ENCODE results near the gene SCAI.
"Not testable (repeated sequence)": the region's sequence is repeated elsewhere in the genome, so short reads cannot be mapped to it uniquely, and the experiment has no call there.

The SCAI gene

DNA sequence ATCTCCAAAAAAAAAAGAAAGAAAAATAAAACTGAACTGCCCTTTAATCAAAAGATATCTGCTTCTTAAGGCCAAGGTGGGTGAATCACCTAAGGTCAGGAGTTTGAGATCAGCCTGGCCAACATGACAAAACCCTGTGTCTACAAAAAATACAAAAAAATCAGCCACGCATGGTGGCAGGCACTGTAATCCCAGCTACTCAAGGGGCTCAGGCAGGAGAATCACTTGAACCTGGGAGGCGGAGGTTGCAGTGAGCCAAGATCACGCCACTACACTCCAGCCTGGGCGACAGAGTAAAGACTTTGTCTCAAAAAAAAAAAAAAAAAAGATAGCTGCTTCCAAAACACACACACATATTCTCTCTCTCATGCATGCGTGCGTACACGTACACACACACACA is 17.8 kb downstream of the SCAI start:
- no peak for DNase-seq (ENCODE audit: low read depth)
- TF ChIP-seq, protein P1, sequence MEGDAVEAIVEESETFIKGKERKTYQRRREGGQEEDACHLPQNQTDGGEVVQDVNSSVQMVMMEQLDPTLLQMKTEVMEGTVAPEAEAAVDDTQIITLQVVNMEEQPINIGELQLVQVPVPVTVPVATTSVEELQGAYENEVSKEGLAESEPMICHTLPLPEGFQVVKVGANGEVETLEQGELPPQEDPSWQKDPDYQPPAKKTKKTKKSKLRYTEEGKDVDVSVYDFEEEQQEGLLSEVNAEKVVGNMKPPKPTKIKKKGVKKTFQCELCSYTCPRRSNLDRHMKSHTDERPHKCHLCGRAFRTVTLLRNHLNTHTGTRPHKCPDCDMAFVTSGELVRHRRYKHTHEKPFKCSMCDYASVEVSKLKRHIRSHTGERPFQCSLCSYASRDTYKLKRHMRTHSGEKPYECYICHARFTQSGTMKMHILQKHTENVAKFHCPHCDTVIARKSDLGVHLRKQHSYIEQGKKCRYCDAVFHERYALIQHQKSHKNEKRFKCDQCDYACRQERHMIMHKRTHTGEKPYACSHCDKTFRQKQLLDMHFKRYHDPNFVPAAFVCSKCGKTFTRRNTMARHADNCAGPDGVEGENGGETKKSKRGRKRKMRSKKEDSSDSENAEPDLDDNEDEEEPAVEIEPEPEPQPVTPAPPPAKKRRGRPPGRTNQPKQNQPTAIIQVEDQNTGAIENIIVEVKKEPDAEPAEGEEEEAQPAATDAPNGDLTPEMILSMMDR (IDR thresholded peaks at IDR 0.05; ENCODE audit: control insufficient read depth, insufficient read depth, low read depth, low read length, missing control alignments): no peak
- H3K4me3 ChIP-seq (ENCODE audit: control insufficient read depth, low read depth, low read length): no peak overlapping the region; the same call in 1 of the 2 replicates

DNA sequence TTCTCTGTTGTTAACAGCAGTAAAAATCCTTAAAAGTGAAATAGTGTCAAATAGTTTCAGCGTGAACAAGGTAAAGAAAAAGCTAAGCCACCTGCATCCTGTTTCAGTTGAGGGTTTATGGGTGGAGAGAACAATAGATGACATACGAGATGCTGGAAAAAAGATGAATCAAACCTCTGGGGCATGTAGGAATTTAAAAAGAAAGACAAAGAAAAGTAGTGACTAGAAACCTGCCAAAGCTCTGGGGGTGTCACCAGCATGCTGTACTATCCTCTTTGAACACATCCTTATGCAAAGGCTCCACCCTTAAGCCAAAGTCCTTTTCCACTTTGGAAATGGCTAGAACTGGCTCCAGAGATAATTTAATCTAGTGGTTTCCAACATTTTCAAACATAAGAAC is 22.2 kb downstream of the SCAI start:
- no peak overlapping the region for H3K4me3 ChIP-seq (ENCODE audit: control insufficient read depth, low read depth, low read length)
- TF ChIP-seq, protein P1 (IDR thresholded peaks at IDR 0.05; ENCODE audit: control insufficient read depth, insufficient read depth, low read depth, low read length, missing control alignments): no peak
- no peak for DNase-seq (ENCODE audit: low read depth)

DNA sequence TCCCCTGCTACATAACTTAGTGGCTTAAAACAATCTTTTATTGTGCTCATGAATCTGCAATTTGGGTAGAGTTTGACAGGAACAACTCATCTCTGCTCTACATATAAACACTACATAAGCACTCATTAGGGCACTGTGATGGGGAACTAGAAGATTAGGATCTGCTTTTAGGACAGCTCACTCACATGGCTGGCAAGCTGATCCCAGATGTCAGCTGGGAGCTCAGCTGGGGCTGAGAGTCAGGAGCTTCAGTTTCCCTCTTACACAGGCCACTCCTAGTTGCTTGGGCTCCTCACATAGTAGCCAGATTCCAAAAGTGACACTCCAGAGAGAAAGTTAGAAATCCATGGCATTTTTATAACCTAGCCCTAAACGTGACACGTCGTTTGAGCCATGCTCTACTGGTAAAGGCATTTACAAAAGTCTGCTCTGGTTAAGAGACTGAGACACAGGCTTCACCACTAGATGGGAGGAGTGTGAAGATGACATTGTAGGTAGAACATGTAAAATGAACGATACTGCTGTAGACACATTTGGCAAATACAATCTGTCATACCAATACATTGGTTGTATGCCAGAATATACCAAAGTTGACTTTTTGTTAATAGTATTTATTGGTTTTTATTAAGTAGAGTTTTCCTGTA is 23.6 kb downstream of the SCAI start:
- DNase-seq (ENCODE audit: low read depth): no peak
- TF ChIP-seq, protein P1 (IDR thresholded peaks at IDR 0.05; ENCODE audit: control insufficient read depth, insufficient read depth, low read depth, low read length, missing control alignments): peak; percentile 27
- H3K4me3 ChIP-seq (ENCODE audit: control insufficient read depth, low read depth, low read length): no peak overlapping the region

DNA sequence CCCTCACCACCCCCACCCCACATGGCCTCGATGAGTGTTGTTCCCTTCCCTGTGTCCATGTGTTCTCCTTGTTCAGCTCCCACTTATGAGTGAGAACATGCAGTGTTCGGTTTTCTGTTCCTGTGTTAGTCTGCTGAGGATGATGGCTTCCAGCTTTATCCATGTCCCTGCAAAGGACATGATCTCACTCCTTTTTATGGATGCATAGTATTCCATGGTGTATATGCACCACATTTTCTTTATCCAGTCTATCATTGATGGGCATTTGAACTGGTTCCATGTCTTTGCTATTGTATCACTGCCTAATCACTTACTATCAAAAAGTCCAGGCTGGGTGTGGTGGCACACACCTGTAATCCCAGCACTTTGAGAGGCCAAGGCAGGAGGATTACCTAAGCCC is 24.6 kb downstream of the SCAI start:
- not testable (repeated sequence) for DNase-seq (ENCODE audit: low read depth)

DNA sequence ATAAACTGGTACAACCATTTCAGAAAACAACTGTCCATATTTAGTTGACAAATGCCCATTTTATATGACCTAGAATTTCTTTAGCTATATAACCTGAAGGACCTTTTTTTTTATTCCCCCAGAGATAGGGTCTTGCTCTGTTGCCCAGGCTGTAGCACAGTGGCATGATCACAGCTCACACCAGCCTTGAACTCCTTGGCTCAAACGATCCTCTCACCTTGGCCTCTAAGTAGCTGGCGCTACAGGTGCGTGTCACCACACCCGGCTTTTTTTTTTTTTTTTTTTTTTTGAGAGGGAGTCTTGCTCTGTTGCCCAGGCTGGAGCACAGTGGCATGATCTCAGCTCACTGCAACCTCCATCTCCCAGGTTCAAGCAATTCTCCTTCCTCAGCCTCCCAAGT is 28.8 kb downstream of the SCAI start:
- H3K4me3 ChIP-seq (ENCODE audit: control insufficient read depth, low read depth, low read length): not testable (repeated sequence)

More for the DNA sequence above, 24.6 kb downstream of the SCAI start:
- H3K4me3 ChIP-seq (ENCODE audit: control insufficient read depth, low read depth, low read length): not testable (repeated sequence)

DNA sequence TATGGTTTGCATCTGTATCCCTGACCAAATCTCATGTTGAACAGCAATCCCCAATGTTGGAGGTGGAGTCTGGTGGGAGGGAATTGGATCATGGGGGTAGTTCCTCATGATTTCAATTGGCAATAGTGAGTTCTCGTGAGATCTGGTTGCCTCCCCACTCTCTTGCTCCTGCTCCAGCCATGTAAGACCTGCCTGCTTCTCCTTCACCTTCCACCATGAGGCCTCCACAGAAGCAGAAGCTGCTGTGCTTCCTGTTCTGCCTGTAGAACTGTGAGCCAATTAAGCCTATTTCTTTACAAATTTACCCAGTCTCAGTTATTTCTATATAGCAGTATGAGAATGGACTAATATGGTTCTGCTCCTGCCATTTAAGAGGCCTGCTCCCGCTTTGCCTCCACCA is 32.9 kb downstream of the SCAI start:
- no peak for DNase-seq (ENCODE audit: low read depth)
- no peak overlapping the region for H3K4me3 ChIP-seq (ENCODE audit: control insufficient read depth, low read depth, low read length)
- TF ChIP-seq, protein P1 (IDR thresholded peaks at IDR 0.05; ENCODE audit: control insufficient read depth, insufficient read depth, low read depth, low read length, missing control alignments): no peak

More for the DNA sequence above, 28.8 kb downstream of the SCAI start:
- not testable (repeated sequence) for DNase-seq (ENCODE audit: low read depth)

DNA sequence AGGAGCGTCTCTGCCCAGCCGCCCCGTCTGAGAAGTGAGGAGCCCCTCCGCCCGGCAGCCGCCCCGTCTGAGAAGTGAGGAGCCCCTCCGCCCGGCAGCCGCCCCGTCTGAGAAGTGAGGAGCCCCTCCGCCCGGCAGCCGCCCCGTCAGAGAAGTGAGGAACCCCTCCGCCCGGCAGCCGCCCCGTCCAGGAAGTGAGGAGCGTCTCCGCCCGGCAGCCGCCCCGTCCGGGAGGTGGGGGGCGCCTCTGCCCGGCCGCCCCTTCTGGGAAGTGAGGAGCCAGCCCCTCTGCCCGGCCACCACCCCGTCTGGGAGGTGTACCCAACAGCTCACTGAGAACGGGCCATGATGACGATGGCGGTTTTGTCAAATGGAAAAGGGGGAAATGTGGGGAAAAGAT is 34.8 kb downstream of the SCAI start:
- DNase-seq (ENCODE audit: low read depth); H3K4me3 ChIP-seq (ENCODE audit: control insufficient read depth, low read depth, low read length): not testable (repeated sequence)

DNA sequence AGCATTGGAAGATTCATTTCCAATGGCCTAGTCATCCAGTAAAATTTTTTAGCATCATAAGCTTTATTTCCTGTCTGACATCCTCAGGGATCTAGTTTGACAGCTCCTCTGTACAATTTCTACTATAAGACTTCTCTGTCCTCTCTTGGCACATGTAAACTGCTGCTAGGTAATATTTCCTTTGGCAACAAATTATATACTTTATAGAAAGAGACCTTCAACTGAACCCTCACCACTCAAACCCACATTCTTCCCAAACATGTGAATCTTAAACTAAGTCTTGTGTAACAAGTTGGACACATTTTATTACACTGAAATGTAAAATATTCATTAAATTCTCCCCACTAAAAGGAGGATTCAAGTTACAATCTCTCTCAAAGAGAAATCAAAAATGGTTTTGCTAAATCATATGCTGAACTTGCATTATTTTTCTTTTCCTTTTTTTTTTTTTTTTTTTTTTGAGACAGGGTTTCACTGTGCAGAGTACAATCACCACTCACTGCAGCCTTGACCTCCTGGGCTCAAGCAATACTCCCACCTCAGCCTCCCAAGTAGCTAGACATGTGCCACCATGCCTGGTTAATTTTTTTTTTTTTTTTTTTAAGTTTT is 36.9 kb downstream of the SCAI start:
- no peak overlapping the region for H3K4me3 ChIP-seq (ENCODE audit: control insufficient read depth, low read depth, low read length)
- peak; percentile 84 for DNase-seq (ENCODE audit: low read depth)
- TF ChIP-seq, protein P1 (IDR thresholded peaks at IDR 0.05; ENCODE audit: control insufficient read depth, insufficient read depth, low read depth, low read length, missing control alignments): no peak

Data from AG09309 (cell line).